ENCODE data around the gene DNAJC15.

- TF ChIP-seq CTCF (conservative IDR thresholded peaks at IDR 0.05; ENCODE audit: low read length): no peak
- no peak for TF ChIP-seq EZH2phosphoT487 (IDR thresholded peaks at IDR 0.05; ENCODE audit: borderline replicate concordance)
Measured at GRCh38 chr13:43022934-43023288, 475 bp upstream of the DNAJC15 start.

Data from Loucy (cell line).